Measurements from ENCODE around the gene ZNF823.

DNA sequence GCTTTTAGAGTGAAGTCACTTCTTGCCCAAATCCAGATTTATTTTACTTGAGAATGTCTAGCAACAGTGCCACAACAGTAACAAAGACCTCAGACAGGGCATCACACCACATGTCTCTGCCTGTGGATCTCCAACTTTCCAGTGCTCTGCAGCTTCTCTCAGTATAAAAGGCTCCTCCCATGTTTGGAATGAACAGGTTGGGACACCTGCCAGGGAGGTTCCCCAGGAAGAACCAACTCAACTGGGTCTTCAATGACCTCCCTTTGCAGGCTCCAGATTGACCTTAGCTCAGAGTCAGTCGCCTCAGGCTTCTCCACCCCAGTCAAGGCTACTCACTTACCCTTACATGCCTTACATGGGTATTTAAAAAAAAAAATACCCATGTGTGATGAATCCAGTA, 3.4 kb downstream of the ZNF823 start:
- TF ChIP-seq, protein P1, sequence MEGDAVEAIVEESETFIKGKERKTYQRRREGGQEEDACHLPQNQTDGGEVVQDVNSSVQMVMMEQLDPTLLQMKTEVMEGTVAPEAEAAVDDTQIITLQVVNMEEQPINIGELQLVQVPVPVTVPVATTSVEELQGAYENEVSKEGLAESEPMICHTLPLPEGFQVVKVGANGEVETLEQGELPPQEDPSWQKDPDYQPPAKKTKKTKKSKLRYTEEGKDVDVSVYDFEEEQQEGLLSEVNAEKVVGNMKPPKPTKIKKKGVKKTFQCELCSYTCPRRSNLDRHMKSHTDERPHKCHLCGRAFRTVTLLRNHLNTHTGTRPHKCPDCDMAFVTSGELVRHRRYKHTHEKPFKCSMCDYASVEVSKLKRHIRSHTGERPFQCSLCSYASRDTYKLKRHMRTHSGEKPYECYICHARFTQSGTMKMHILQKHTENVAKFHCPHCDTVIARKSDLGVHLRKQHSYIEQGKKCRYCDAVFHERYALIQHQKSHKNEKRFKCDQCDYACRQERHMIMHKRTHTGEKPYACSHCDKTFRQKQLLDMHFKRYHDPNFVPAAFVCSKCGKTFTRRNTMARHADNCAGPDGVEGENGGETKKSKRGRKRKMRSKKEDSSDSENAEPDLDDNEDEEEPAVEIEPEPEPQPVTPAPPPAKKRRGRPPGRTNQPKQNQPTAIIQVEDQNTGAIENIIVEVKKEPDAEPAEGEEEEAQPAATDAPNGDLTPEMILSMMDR (IDR thresholded peaks at IDR 0.05; ENCODE audit: poor library complexity) = no peak
- TF ChIP-seq EZH2 (IDR thresholded peaks at IDR 0.05; ENCODE audit: borderline replicate concordance) (no peak), EZH2phosphoT487 (IDR thresholded peaks at IDR 0.05; ENCODE audit: low read depth, severe bottlenecking, unreplicated experiment) (no peak)

Measured in hepatocyte (in vitro differentiated cells).